ENCODE measurements around the gene CYP2R1. TPM values are rescaled to one million over a fixed set of nuclear protein-coding genes. Genes with fewer than 3 reads are reported as not detected.

CYP2R1 gene
- total and polyA plus RNA-seq, 2 experiments from 2014 or later = 11.8 to 16.4 TPM

DNA sequence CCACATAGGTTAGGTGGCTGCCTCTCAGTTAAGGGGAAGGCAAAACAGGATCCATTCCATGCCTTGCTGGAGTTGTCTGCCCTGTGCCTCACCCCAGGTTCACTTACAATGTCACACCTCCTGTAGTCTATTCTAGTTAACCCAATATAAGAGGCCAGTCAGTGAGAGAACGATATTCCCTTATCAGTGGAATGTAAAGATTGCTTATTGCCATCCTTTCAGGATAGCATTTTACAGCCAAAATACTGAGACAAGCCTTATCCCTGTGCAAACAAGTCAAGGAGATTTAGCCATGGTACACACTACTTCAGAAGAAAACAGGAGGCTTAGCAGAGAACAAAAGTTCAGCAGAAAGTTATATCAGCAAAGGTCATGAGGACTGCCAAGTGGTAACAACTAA, 5.5 kb downstream of the CYP2R1 start:
- Histone ChIP-seq H3K27ac (ENCODE audit: low read depth) (no peak overlapping the region), H4K20me1 (replicated peaks; ENCODE audit: insufficient read depth) (no peaks in the 10 kb centered on the region; the same call in 1 of the 2 replicates), H3K4me1 (ENCODE audit: insufficient read depth) (0 out of 2 replicates have a peak, but pooled peaks cover 4% of the 10 kb centered on the region), H3K27me3 (ENCODE audit: insufficient read depth) (peaks cover 5% of the 10 kb centered on the region; the same call in 1 of the 2 replicates), H3K4me2 (no peak overlapping the region), H3F3A (replicated peaks; ENCODE audit: low read depth) (no peaks in the 10 kb centered on the region), H3K79me2 (replicated peaks; ENCODE audit: insufficient read depth) (no peaks in the 10 kb centered on the region), H3K9me2 (ENCODE audit: insufficient read depth) (no peaks in the 10 kb centered on the region), H3K36me3 (ENCODE audit: insufficient read depth) (peaks cover 4% of the 10 kb centered on the region; the same call in 1 of the 2 replicates), H3K4me3 (no peak overlapping the region), H2AFZ (no peak overlapping the region)
- H3K27me3 Mint-ChIP-seq (ENCODE audit: insufficient read depth, low read depth, poor library complexity) = peaks cover 13% of the 10 kb centered on the region
- ATAC-seq = no peak
- DNase-seq (ENCODE audit: low spot score) = no peak
- H3K4me3 Mint-ChIP-seq = no peak overlapping the region
- H3K9me3 Mint-ChIP-seq = peaks cover 14% of the 10 kb centered on the region; the same call in 2 of the 3 replicates
- peaks cover 3% of the 10 kb centered on the region; the same call in 1 of the 3 replicates for H3K4me1 Mint-ChIP-seq
- no peak overlapping the region for H3K27ac Mint-ChIP-seq
- TF ChIP-seq EZH2 (IDR thresholded peaks at IDR 0.05; ENCODE audit: low read depth, unreplicated experiment) (no peak), JUNB (IDR thresholded peaks at IDR 0.05; ENCODE audit: unreplicated experiment) (no peak), POLR2AphosphoS5 (IDR thresholded peaks at IDR 0.05; ENCODE audit: low read depth) (no peak), EZH2phosphoT487 (IDR thresholded peaks at IDR 0.05; ENCODE audit: unreplicated experiment) (no peak), ZNF331 (CRISPR knock-in tag; IDR thresholded peaks at IDR 0.05; ENCODE audit: low read depth) (no peak), NANOG (IDR thresholded peaks at IDR 0.05; ENCODE audit: borderline replicate concordance) (no peak), CREB1 (CRISPR knock-in tag; IDR thresholded peaks at IDR 0.05; ENCODE audit: low read depth) (no peak), STAT1 (IDR thresholded peaks at IDR 0.05; ENCODE audit: unreplicated experiment) (no peak), ZNF114 (CRISPR knock-in tag; IDR thresholded peaks at IDR 0.05) (no peak), ETS1 (IDR thresholded peaks at IDR 0.05) (no peak)
- TF ChIP-seq, protein P1, sequence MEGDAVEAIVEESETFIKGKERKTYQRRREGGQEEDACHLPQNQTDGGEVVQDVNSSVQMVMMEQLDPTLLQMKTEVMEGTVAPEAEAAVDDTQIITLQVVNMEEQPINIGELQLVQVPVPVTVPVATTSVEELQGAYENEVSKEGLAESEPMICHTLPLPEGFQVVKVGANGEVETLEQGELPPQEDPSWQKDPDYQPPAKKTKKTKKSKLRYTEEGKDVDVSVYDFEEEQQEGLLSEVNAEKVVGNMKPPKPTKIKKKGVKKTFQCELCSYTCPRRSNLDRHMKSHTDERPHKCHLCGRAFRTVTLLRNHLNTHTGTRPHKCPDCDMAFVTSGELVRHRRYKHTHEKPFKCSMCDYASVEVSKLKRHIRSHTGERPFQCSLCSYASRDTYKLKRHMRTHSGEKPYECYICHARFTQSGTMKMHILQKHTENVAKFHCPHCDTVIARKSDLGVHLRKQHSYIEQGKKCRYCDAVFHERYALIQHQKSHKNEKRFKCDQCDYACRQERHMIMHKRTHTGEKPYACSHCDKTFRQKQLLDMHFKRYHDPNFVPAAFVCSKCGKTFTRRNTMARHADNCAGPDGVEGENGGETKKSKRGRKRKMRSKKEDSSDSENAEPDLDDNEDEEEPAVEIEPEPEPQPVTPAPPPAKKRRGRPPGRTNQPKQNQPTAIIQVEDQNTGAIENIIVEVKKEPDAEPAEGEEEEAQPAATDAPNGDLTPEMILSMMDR (conservative IDR thresholded peaks at IDR 0.05; ENCODE audit: low read depth in 2 of 2) = no peak
- TF ChIP-seq, protein P2, sequence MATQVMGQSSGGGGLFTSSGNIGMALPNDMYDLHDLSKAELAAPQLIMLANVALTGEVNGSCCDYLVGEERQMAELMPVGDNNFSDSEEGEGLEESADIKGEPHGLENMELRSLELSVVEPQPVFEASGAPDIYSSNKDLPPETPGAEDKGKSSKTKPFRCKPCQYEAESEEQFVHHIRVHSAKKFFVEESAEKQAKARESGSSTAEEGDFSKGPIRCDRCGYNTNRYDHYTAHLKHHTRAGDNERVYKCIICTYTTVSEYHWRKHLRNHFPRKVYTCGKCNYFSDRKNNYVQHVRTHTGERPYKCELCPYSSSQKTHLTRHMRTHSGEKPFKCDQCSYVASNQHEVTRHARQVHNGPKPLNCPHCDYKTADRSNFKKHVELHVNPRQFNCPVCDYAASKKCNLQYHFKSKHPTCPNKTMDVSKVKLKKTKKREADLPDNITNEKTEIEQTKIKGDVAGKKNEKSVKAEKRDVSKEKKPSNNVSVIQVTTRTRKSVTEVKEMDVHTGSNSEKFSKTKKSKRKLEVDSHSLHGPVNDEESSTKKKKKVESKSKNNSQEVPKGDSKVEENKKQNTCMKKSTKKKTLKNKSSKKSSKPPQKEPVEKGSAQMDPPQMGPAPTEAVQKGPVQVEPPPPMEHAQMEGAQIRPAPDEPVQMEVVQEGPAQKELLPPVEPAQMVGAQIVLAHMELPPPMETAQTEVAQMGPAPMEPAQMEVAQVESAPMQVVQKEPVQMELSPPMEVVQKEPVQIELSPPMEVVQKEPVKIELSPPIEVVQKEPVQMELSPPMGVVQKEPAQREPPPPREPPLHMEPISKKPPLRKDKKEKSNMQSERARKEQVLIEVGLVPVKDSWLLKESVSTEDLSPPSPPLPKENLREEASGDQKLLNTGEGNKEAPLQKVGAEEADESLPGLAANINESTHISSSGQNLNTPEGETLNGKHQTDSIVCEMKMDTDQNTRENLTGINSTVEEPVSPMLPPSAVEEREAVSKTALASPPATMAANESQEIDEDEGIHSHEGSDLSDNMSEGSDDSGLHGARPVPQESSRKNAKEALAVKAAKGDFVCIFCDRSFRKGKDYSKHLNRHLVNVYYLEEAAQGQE (IDR thresholded peaks at IDR 0.05; ENCODE audit: unreplicated experiment) = no peak
- TF ChIP-seq, protein P3, sequence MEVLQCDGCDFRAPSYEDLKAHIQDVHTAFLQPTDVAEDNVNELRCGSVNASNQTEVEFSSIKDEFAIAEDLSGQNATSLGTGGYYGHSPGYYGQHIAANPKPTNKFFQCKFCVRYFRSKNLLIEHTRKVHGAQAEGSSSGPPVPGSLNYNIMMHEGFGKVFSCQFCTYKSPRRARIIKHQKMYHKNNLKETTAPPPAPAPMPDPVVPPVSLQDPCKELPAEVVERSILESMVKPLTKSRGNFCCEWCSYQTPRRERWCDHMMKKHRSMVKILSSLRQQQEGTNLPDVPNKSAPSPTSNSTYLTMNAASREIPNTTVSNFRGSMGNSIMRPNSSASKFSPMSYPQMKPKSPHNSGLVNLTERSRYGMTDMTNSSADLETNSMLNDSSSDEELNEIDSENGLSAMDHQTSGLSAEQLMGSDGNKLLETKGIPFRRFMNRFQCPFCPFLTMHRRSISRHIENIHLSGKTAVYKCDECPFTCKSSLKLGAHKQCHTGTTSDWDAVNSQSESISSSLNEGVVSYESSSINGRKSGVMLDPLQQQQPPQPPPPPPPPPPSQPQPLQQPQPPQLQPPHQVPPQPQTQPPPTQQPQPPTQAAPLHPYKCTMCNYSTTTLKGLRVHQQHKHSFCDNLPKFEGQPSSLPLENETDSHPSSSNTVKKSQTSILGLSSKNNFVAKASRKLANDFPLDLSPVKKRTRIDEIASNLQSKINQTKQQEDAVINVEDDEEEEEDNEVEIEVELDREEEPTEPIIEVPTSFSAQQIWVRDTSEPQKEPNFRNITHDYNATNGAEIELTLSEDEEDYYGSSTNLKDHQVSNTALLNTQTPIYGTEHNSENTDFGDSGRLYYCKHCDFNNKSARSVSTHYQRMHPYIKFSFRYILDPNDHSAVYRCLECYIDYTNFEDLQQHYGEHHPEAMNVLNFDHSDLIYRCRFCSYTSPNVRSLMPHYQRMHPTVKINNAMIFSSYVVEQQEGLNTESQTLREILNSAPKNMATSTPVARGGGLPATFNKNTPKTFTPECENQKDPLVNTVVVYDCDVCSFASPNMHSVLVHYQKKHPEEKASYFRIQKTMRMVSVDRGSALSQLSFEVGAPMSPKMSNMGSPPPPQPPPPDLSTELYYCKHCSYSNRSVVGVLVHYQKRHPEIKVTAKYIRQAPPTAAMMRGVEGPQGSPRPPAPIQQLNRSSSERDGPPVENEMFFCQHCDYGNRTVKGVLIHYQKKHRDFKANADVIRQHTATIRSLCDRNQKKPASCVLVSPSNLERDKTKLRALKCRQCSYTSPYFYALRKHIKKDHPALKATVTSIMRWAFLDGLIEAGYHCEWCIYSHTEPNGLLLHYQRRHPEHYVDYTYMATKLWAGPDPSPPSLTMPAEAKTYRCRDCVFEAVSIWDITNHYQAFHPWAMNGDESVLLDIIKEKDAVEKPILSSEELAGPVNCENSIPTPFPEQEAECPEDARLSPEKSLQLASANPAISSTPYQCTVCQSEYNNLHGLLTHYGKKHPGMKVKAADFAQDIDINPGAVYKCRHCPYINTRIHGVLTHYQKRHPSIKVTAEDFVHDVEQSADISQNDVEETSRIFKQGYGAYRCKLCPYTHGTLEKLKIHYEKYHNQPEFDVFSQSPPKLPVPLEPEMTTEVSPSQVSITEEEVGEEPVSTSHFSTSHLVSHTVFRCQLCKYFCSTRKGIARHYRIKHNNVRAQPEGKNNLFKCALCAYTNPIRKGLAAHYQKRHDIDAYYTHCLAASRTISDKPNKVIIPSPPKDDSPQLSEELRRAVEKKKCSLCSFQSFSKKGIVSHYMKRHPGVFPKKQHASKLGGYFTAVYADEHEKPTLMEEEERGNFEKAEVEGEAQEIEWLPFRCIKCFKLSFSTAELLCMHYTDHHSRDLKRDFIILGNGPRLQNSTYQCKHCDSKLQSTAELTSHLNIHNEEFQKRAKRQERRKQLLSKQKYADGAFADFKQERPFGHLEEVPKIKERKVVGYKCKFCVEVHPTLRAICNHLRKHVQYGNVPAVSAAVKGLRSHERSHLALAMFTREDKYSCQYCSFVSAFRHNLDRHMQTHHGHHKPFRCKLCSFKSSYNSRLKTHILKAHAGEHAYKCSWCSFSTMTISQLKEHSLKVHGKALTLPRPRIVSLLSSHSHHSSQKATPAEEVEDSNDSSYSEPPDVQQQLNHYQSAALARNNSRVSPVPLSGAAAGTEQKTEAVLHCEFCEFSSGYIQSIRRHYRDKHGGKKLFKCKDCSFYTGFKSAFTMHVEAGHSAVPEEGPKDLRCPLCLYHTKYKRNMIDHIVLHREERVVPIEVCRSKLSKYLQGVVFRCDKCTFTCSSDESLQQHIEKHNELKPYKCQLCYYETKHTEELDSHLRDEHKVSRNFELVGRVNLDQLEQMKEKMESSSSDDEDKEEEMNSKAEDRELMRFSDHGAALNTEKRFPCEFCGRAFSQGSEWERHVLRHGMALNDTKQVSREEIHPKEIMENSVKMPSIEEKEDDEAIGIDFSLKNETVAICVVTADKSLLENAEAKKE (CRISPR knock-in tag; IDR thresholded peaks at IDR 0.05) = no peak
- H3K36me3 Mint-ChIP-seq (ENCODE audit: low read depth) = peaks cover 23% of the 10 kb centered on the region; the same call in 2 of the 3 replicates
